Suprapubic skin (tissue), 4 donors: ENCODE measurements around the gene RNF19B. TPM values are rescaled to one million over a fixed set of nuclear protein-coding genes. Genes with fewer than 3 reads are reported as not detected.

Source experiments
- DNase-seq, 2 donors: peaks; one replicate each; pipeline ENCODE4 v3.0.0-alpha.2; 2019; ENCODE audit warnings: low spot score in 2 of 2
- H3K27ac ChIP-seq: fragments of 200-600 bp; sonication (generic); one replicate; pipeline ENCODE4 v1.5.1; 2019
- H3K27me3 ChIP-seq: fragments of 200-600 bp; sonication (generic); one replicate; pipeline ENCODE4 v1.5.1; 2019
- H3K36me3 ChIP-seq: fragments of 200-600 bp; sonication (generic); one replicate; pipeline ENCODE4 v1.5.1; 2019
- H3K4me1 ChIP-seq: fragments of 200-600 bp; sonication (generic); one replicate; pipeline ENCODE4 v1.5.1; 2019
- H3K4me3 ChIP-seq: fragments of 200-600 bp; sonication (generic); one replicate; pipeline ENCODE4 v1.5.1; 2019; ENCODE audit warnings: mild to moderate bottlenecking
- H3K9me3 ChIP-seq: fragments of 200-600 bp; sonication (generic); one replicate; pipeline ENCODE4 v1.5.1; 2019
- CTCF ChIP-seq, 2 donors: fragments of 200-600 bp in 1 of 2; fragments of 450-650 bp in 1 of 2; sonication (generic) in 1 of 2; IDR thresholded peaks; one replicate each; pipeline ENCODE4 v1.5.1; 2016 to 2019; ENCODE audit warnings: antibody characterized with exemption in 2 of 2, mild to moderate bottlenecking in 1 of 2, moderate library complexity in 1 of 2
- EP300 ChIP-seq: sonication (generic); formaldehyde crosslinking; IDR thresholded peaks from one replicate; pipeline ENCODE4 v1.6.1; 2017; ENCODE audit warnings: antibody characterized with exemption
- POLR2A ChIP-seq, 2 donors: fragments of 450-650 bp; IDR thresholded peaks; one replicate each; pipeline ENCODE4 v1.6.1; 2017; ENCODE audit warnings: antibody characterized with exemption in 2 of 2, mild to moderate bottlenecking in 2 of 2, moderate library complexity in 2 of 2
- POLR2AphosphoS5 ChIP-seq, 3 donors: sonication (generic); formaldehyde crosslinking; IDR thresholded peaks; one replicate each; pipeline ENCODE4 v1.6.1; 2017; ENCODE audit warnings: antibody characterized with exemption in 3 of 3
- WGBS: methylation state at CpG from one replicate; pipeline ENCODE4 v1.1.5; 2018; 5-methylcytosine and 5-hydroxymethylcytosine counted together
- total RNA-seq, 4 donors: library from RNA; depleted of rRNA; stranded (reverse); fragments of >200 nt; gene quantifications; one replicate each; pipeline ENCODE4 v1.1.0, GENCODE V29; 2016

Gene RNF19B
- total RNA-seq, 4 donors from 2014 or later, result 33.1 to 55.5 (median 43.0) TPM

GRCh38 chr1:32934535-32934934 lies 30.1 kb downstream of the RNF19B start:
- Histone ChIP-seq H3K4me3 (no peak overlapping the region), H3K9me3 (no peaks in the 10 kb centered on the region), H3K36me3 (peaks cover 43% of the 10 kb centered on the region), H3K27ac (no peak overlapping the region), H3K4me1 (peaks cover 22% of the 10 kb centered on the region), H3K27me3 (no peaks in the 10 kb centered on the region)
- 92% methylated on average over 10 of the region's 10 CpGs for WGBS
- DNase-seq, result no peak
- TF ChIP-seq EP300 (no peak), POLR2A (IDR thresholded peaks at IDR 0.05) (no peak), POLR2AphosphoS5 (IDR thresholded peaks at IDR 0.05) (no peak), CTCF (IDR thresholded peaks at IDR 0.05) (no peak)

GRCh38 chr1:32933742-32934322 lies 30.8 kb downstream of the RNF19B start:
- no peaks in the 10 kb centered on the region for H3K9me3 ChIP-seq
- H3K4me1 ChIP-seq, result peaks cover 15% of the 10 kb centered on the region
- H3K27ac ChIP-seq, result peak overlapping the region; percentile 17
- no peak for DNase-seq
- H3K27me3 ChIP-seq, result no peaks in the 10 kb centered on the region
- no peak overlapping the region for H3K4me3 ChIP-seq
- 51% methylated on average over 3 of the region's 3 CpGs for WGBS
- H3K36me3 ChIP-seq, result peaks cover 43% of the 10 kb centered on the region
- TF ChIP-seq EP300, result no peak
- no peak for TF ChIP-seq POLR2A (IDR thresholded peaks at IDR 0.05)
- TF ChIP-seq POLR2AphosphoS5 (IDR thresholded peaks at IDR 0.05), result no peak
- TF ChIP-seq CTCF (IDR thresholded peaks at IDR 0.05), result no peak

GRCh38 chr1:32931760-32932159 lies 32.8 kb downstream of the RNF19B start:
- no peaks in the 10 kb centered on the region for H3K27me3 ChIP-seq
- WGBS, result 87% methylated on average over 1 of the region's 1 CpG

GRCh38 chr1:32929366-32929765 lies 35.2 kb downstream of the RNF19B start:
- WGBS, result 81% methylated on average over 2 of the region's 2 CpGs
- Histone ChIP-seq H3K4me1 (peaks cover 27% of the 10 kb centered on the region), H3K9me3 (no peaks in the 10 kb centered on the region), H3K36me3 (peaks cover 2% of the 10 kb centered on the region), H3K4me3 (no peak overlapping the region), H3K27me3 (peaks cover 15% of the 10 kb centered on the region), H3K27ac (no peak overlapping the region)
- no peak for DNase-seq
- TF ChIP-seq EP300 (no peak), CTCF (IDR thresholded peaks at IDR 0.05) (no peak), POLR2AphosphoS5 (IDR thresholded peaks at IDR 0.05) (no peak)

More at GRCh38 chr1:32931760-32932159, 32.8 kb downstream of the RNF19B start:
- TF ChIP-seq EP300, result no peak
- no peak for TF ChIP-seq POLR2AphosphoS5 (IDR thresholded peaks at IDR 0.05)
- TF ChIP-seq CTCF (IDR thresholded peaks at IDR 0.05), result no peak
- TF ChIP-seq POLR2A (IDR thresholded peaks at IDR 0.05), result no peak
- no peak for DNase-seq
- no peak overlapping the region for H3K4me3 ChIP-seq
- H3K36me3 ChIP-seq, result peaks cover 25% of the 10 kb centered on the region
- H3K9me3 ChIP-seq, result no peaks in the 10 kb centered on the region
- H3K27ac ChIP-seq, result no peak overlapping the region
- H3K4me1 ChIP-seq, result peaks cover 12% of the 10 kb centered on the region

- TF ChIP-seq POLR2A (IDR thresholded peaks at IDR 0.05), result no peak
- TF ChIP-seq EP300, result no peak
- no peak for TF ChIP-seq POLR2AphosphoS5 (IDR thresholded peaks at IDR 0.05)
- TF ChIP-seq CTCF (IDR thresholded peaks at IDR 0.05), result no peak
These were observed 35.9 kb downstream of the RNF19B start for GRCh38 chr1:32928715-32929114.

More at GRCh38 chr1:32928715-32929114, 35.9 kb downstream of the RNF19B start:
- no peak overlapping the region for H3K4me3 ChIP-seq
- H3K9me3 ChIP-seq, result no peaks in the 10 kb centered on the region
- no peak overlapping the region for H3K27ac ChIP-seq
- no peaks in the 10 kb centered on the region for H3K36me3 ChIP-seq
- H3K4me1 ChIP-seq, result peaks cover 21% of the 10 kb centered on the region
- WGBS, result 84% methylated on average over 8 of the region's 8 CpGs
- DNase-seq, result no peak
- peaks cover 22% of the 10 kb centered on the region for H3K27me3 ChIP-seq
